Hepatocyte (in vitro differentiated cells): ENCODE measurements around the gene SSBP3.

Source experiments
- EZH2 ChIP-seq: fragments of 200-600 bp; sonication (generic); IDR thresholded peaks from 2 replicates; pipeline ENCODE4 v1.6.1; 2016; ENCODE audit warnings: antibody characterized with exemption, mild to moderate bottlenecking, borderline replicate concordance
- TF ChIP-seq, protein P1 (sequence below): fragments of 200-600 bp; sonication (generic); IDR thresholded peaks from 2 replicates; pipeline ENCODE4 v1.5.1; 2016; ENCODE audit warnings: antibody characterized with exemption, mild to moderate bottlenecking; ENCODE audit not compliant: poor library complexity

DNA sequence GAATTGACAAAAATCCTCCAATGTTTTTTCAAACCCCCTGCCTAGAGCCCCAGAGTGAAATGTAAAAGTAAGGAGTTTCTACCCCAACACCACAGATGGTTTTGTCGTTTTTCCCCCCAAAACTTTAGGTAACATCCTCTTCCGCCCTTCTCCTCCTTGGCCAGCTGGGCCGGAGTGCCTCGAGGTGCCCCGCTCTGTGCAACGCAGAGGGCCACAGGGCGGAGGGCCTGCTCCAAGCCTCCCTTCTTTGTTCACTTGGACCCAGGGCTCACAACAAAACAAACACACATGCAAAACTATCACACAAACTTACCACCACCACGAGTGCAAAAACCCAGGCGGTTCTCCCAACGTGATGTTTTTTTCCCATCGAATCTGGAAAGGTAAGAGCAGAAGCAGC lies 1.9 kb downstream of the SSBP3 start:
- TF ChIP-seq, protein P1, sequence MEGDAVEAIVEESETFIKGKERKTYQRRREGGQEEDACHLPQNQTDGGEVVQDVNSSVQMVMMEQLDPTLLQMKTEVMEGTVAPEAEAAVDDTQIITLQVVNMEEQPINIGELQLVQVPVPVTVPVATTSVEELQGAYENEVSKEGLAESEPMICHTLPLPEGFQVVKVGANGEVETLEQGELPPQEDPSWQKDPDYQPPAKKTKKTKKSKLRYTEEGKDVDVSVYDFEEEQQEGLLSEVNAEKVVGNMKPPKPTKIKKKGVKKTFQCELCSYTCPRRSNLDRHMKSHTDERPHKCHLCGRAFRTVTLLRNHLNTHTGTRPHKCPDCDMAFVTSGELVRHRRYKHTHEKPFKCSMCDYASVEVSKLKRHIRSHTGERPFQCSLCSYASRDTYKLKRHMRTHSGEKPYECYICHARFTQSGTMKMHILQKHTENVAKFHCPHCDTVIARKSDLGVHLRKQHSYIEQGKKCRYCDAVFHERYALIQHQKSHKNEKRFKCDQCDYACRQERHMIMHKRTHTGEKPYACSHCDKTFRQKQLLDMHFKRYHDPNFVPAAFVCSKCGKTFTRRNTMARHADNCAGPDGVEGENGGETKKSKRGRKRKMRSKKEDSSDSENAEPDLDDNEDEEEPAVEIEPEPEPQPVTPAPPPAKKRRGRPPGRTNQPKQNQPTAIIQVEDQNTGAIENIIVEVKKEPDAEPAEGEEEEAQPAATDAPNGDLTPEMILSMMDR = no peak
- no peak for TF ChIP-seq EZH2
